B cell (primary cell): Measurements from ENCODE around the gene C1QTNF6. TPM values are rescaled to one million over a fixed set of nuclear protein-coding genes. Genes with fewer than 3 reads are reported as not detected.

Experiments
- ATAC-seq: fragments of 200-7000 bp; cut with Tn5 transposase; one replicate; pipeline ENCODE4 v1.10.0; 2021; ENCODE audit warnings: low read depth, mild to moderate bottlenecking, moderate number of reproducible peaks, moderate library complexity
- CTCF ChIA-PET: fragments of 350-600 bp; sonication (Branson Sonifier 250); formaldehyde crosslinking; loops from one replicate; lab custom pipeline; 2021; ENCODE audit warnings: antibody characterized with exemption, inconsistent platforms; lab: Charles Lee
- POLR2A ChIA-PET: fragments of 350-600 bp; sonication (Branson Sonifier 250); formaldehyde crosslinking; loops from one replicate; lab custom pipeline; 2021; ENCODE audit warnings: antibody characterized with exemption; lab: Charles Lee
- DNase-seq: peaks from one replicate; pipeline ENCODE4 v3.0.0; 2013
- H2AFZ ChIP-seq: 2 replicates; pipeline ENCODE4 v1.6.1; 2012; ENCODE audit warnings: mild to moderate bottlenecking, low read depth, low read length; ENCODE audit not compliant: insufficient read depth, poor library complexity, severe bottlenecking
- H3K27ac ChIP-seq, 2 donors: 1 replicate in 1 of 2; 2 replicates in 1 of 2; pipeline ENCODE4 v1.5.1; 2012 to 2013; ENCODE audit warnings: low read length in 2 of 2, mild to moderate bottlenecking in 2 of 2, moderate library complexity in 1 of 2
- H3K27me3 ChIP-seq, 4 experiments: fragments of 200-600 bp in 1 of 4; sonication (generic) in 1 of 4; replicated peaks in 1 of 4; 1 replicate in 2 of 4; 2 replicates in 2 of 4; pipeline versions ENCODE4 v1.6.1 to v1.7.0; 2013 to 2016; ENCODE audit warnings: low read length in 3 of 4, mild to moderate bottlenecking in 2 of 4, mixed read lengths in 1 of 4, moderate library complexity in 1 of 4; ENCODE audit not compliant: insufficient read depth in 4 of 4, control insufficient read depth in 3 of 4; ENCODE audit errors: control extremely low read depth in 1 of 4
- H3K36me3 ChIP-seq, 2 experiments: replicated peaks in 1 of 2; 1 replicate in 1 of 2; 2 replicates in 1 of 2; pipeline versions ENCODE4 v1.6.1 to v1.7.1; 2013; ENCODE audit warnings: low read length in 1 of 2; ENCODE audit not compliant: insufficient read depth in 2 of 2, control insufficient read depth in 1 of 2; ENCODE audit errors: control extremely low read depth in 1 of 2, extremely low read depth in 1 of 2
- H3K4me1 ChIP-seq, 2 donors: fragments of 200-600 bp in 1 of 2; sonication (generic) in 1 of 2; 1 replicate in 1 of 2; 2 replicates in 1 of 2; pipeline versions ENCODE4 v1.5.1 to v1.6.1; 2013 to 2017; ENCODE audit warnings: low read length in 2 of 2; ENCODE audit not compliant: control insufficient read depth in 2 of 2, insufficient read depth in 2 of 2
- H3K4me2 ChIP-seq: replicated peaks from 2 replicates; pipeline ENCODE3; 2012; ENCODE audit warnings: mild to moderate bottlenecking, low read depth, low read length; ENCODE audit not compliant: poor library complexity, severe bottlenecking
- H3K4me3 ChIP-seq, 5 experiments: fragments of 200-600 bp in 1 of 5; sonication (generic) in 1 of 5; 1 replicate in 3 of 5; 2 replicates in 2 of 5; pipeline versions ENCODE4 v1.5.1 to v1.7.0; 2011 to 2016; ENCODE audit warnings: low read length in 4 of 5, mild to moderate bottlenecking in 4 of 5, low read depth in 2 of 5, control low read depth in 1 of 5, moderate library complexity in 1 of 5; ENCODE audit not compliant: insufficient read depth in 1 of 5; ENCODE audit errors: control extremely low read depth in 1 of 5, extremely low read depth in 1 of 5
- H3K79me2 ChIP-seq: fragments of 200-600 bp; sonication (generic); one replicate; pipeline ENCODE4 v1.6.0; 2016; ENCODE audit warnings: low read length; ENCODE audit not compliant: control insufficient read depth, insufficient read depth
- H3K9ac ChIP-seq: fragments of 200-600 bp; sonication (generic); 2 replicates; pipeline ENCODE4 v1.6.1; 2017; ENCODE audit warnings: mild to moderate bottlenecking, low read length, moderate library complexity
- H3K9me3 ChIP-seq, 3 donors: one replicate each; pipeline versions ENCODE4 v1.6.1 to v1.7.1; 2013; ENCODE audit warnings: low read length in 2 of 3; ENCODE audit not compliant: control insufficient read depth in 2 of 3, insufficient read depth in 1 of 3; ENCODE audit errors: control extremely low read depth in 1 of 3
- H4K20me1 ChIP-seq: 2 replicates; pipeline ENCODE4 v1.6.0; 2012; ENCODE audit warnings: mild to moderate bottlenecking, low read length; ENCODE audit not compliant: insufficient read depth, control insufficient read depth, poor library complexity, severe bottlenecking
- H3K27ac Mint-ChIP-seq: one replicate; pipeline ENCODE4 v1.8.0; 2021; ENCODE audit warnings: mixed read lengths
- H3K27me3 Mint-ChIP-seq: one replicate; pipeline ENCODE4 v1.8.0; 2021; ENCODE audit warnings: mixed read lengths
- H3K4me1 Mint-ChIP-seq: one replicate; pipeline ENCODE4 v1.8.0; 2021; ENCODE audit warnings: mixed read lengths
- H3K4me3 Mint-ChIP-seq: one replicate; pipeline ENCODE4 v1.8.0; 2021; ENCODE audit warnings: mixed read lengths
- H3K9me3 Mint-ChIP-seq: one replicate; pipeline ENCODE4 v1.8.0; 2022; ENCODE audit warnings: mixed read lengths; ENCODE audit not compliant: insufficient read depth
- CTCF ChIP-seq: fragments of 200-600 bp; IDR thresholded peaks from one replicate; pipeline ENCODE4 v1.8.0; 2022; ENCODE audit warnings: antibody characterized with exemption, mild to moderate bottlenecking
- EZH2 ChIP-seq: IDR thresholded peaks from 2 replicates; pipeline ENCODE4 v1.6.1; 2012; ENCODE audit warnings: borderline replicate concordance, low read depth, mild to moderate bottlenecking, moderate library complexity, low read length; ENCODE audit not compliant: insufficient read depth, poor library complexity, severe bottlenecking
- WGBS: methylation state at CpG from one replicate; pipeline ENCODE4 v1.1.5; 2013; ENCODE audit warnings: missing lambda C conversion rate; ENCODE audit not compliant: insufficient coverage; 5-methylcytosine and 5-hydroxymethylcytosine counted together
- intact Hi-C: fragments of 100-400 bp; cut with micrococcal nuclease; formaldehyde crosslinking; loops from one replicate; pipeline ENCODE4 v1.10.0; 2022
- polyA plus RNA-seq: library from polyadenylated mRNA; depleted of rRNA; stranded (reverse); fragments of >200 nt; gene quantifications from 2 replicates; pipeline ENCODE4 v1.2.3, GENCODE V29; 2012
- total RNA-seq, 2 donors: library from RNA; stranded (reverse); fragments of 120-200 nt in 1 of 2; gene quantifications; 1 replicate in 1 of 2; 2 replicates in 1 of 2; pipeline versions ENCODE4 v1.2.3 to v1.2.4, GENCODE V29; 2013 to 2022

Gene C1QTNF6
- total and polyA plus RNA-seq, 2 donors (not counting 1 experiment from before 2014, with no cell fraction given) = 18.5 to 33.9 TPM

- no peak overlapping the region for H3K4me3 Mint-ChIP-seq
- TF ChIP-seq EZH2 (no peak), CTCF (no peak)
These were observed 21.2 kb upstream of the C1QTNF6 start for GRCh38 chr22:37209140-37209845.

More at GRCh38 chr22:37209140-37209845, 21.2 kb upstream of the C1QTNF6 start:
- CTCF ChIA-PET = interaction anchor here (0.9 to 2.1 kb wide), 4 partner anchors 9 to 51 kb away, joined by 4 to 8 read pairs (median 4); no protein-coding TSS in a partner anchor
- intact Hi-C loops = no loop called here
- Histone ChIP-seq H2AFZ (no peak overlapping the region), H4K20me1 (no peaks in the 10 kb centered on the region), H3K4me2 (no peak overlapping the region), H3K79me2 (peaks cover 5% of the 10 kb centered on the region), H3K27me3 (no peaks in the 10 kb centered on the region), H3K4me3 (no peak overlapping the region), H3K9me3 (no peaks in the 10 kb centered on the region), H3K4me1 (peaks cover 0 to 6% of the 10 kb centered on the region in 2 donors), H3K27ac (no peak overlapping the region), H3K36me3 (no peaks in the 10 kb centered on the region), H3K9ac (no peak overlapping the region)
- WGBS = 86% methylated on average over 5 of the region's 9 CpGs
- peaks cover 2% of the 10 kb centered on the region for H3K4me1 Mint-ChIP-seq
- no peaks in the 10 kb centered on the region for H3K9me3 Mint-ChIP-seq
- no peak overlapping the region for H3K27ac Mint-ChIP-seq
- DNase-seq = no peak
- POLR2A ChIA-PET = interaction anchor here (0.5 kb wide), 1 partner anchor 13 kb away, joined by 4 read pairs; no protein-coding TSS in a partner anchor
- no peaks in the 10 kb centered on the region for H3K27me3 Mint-ChIP-seq
- no peak for ATAC-seq
